Measurements from ENCODE around the gene MED16. TPM values are rescaled to one million over a fixed set of nuclear protein-coding genes. Genes with fewer than 3 reads are reported as not detected.

Gene MED16
- total and polyA plus RNA-seq, 2 experiments from 2014 or later, result 26.6 to 66.5 TPM

DNA sequence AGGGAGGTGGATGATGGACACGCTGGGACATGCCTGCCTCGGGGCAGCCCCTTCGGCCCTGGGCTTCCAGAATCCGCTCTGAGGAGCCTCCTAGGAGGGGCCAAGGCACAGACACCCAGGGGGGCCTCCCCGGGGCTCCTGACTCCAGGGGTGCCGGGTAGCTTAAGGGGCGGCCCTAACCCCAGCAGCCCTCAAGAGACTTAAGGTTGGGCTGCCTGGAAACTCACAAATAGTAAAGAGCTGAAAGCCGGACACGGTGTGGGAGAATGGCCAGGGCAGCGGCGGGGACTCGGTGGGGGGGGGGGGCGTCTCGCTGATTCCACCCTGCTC is 40.5 kb upstream of the MED16 start:
- WGBS, 2 experiments (ENCODE audit: low coverage in 1 of 2, low lambda C conversion rate in 2 of 2, missing lambda C conversion rate in 2 of 2), result 15 to 39% methylated on average over 9 to 14 of the region's 14 CpGs
- Histone ChIP-seq H3K79me2 (ENCODE audit: insufficient read depth) (peaks cover 69% of the 10 kb centered on the region), H3K9me2 (ENCODE audit: insufficient read depth) (no peaks in the 10 kb centered on the region), H3K4me1 (ENCODE audit: insufficient read depth) (peaks cover 27% of the 10 kb centered on the region), H4K20me1 (ENCODE audit: insufficient read depth) (no peaks in the 10 kb centered on the region), H3K9ac (peak overlapping the region; percentile 60), H3F3A (ENCODE audit: insufficient read depth) (no peaks in the 10 kb centered on the region), H3K4me3 (peak overlapping the region; percentile 61), H3K27me3 (replicated peaks; ENCODE audit: insufficient read depth) (no peaks in the 10 kb centered on the region), H3K36me3 (ENCODE audit: low read depth) (peaks cover 4% of the 10 kb centered on the region; the same call in 1 of the 2 replicates), H3K27ac (peak overlapping the region; percentile 64), H3K9me3 (ENCODE audit: low read depth) (no peaks in the 10 kb centered on the region), H2AFZ (no peak overlapping the region), H3K4me2 (ENCODE audit: unreplicated experiment) (peak overlapping the region; percentile 87)
- DNase-seq, result no peak
- TF ChIP-seq EZH2 (IDR thresholded peaks at IDR 0.05; ENCODE audit: insufficient read depth, poor library complexity, severe bottlenecking) (no peak), EZH2phosphoT487 (IDR thresholded peaks at IDR 0.05; ENCODE audit: insufficient read depth, low read depth) (no peak)
- in situ Hi-C loops (cut with MboI), result no loop called here

DNA sequence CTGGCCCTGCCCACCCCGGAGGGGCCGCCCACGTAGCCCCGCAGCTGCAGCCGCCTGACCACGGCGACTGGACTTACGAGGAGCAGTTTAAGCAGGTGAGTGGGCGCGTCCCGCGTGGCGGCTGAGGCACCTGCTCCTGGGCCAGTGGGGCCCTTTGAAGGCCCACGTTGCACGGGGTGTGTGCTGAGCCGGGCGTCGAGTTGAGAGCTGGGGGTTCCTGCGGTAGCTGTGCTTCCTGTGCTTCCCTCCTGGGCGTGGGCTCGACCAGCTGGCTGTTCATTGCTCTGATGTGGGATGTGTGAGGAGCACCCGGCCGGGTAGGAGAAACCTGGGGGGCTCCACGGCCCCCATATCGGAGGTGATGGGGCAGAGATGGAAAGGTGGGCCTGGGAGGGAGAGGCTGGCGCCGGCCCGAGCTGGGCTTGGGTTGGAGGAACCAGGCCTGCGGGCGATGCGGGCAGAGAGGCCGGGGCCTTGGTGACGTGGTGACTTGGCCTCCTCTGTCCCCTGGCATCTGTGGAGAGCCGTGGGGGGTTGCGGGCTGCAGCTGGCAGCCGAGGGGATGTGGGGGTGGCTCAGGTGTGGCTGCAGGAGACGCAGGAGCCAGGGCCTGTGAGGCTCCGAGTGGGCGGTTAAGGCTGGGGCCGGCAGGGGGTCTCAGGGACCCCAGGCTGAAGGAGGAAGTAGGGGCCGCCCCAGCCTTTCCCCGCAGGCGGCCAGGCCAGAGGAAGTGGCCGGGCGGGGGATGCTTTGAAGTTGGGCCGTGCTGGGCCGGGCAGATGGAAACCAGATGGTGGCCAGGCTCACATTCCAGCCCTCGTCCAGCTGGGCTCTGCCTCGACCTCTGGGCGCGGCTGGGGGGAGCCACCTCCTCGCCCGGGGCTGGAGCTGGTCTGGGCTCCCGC is 39.9 kb upstream of the MED16 start:
- peak overlapping the region; percentile 61 for H3K4me3 ChIP-seq
- peaks cover 4% of the 10 kb centered on the region; the same call in 1 of the 2 replicates for H3K36me3 ChIP-seq (ENCODE audit: low read depth)
- peaks cover 27% of the 10 kb centered on the region for H3K4me1 ChIP-seq (ENCODE audit: insufficient read depth)
- no peak for TF ChIP-seq EZH2phosphoT487 (IDR thresholded peaks at IDR 0.05; ENCODE audit: insufficient read depth, low read depth)
- H2AFZ ChIP-seq, result no peak overlapping the region
- 31 to 36% methylated on average over 37 to 52 of the region's 54 CpGs for WGBS, 2 experiments (ENCODE audit: low coverage in 1 of 2, low lambda C conversion rate in 2 of 2, missing lambda C conversion rate in 2 of 2)
- DNase-seq, result peak; percentile 97
- H3K79me2 ChIP-seq (ENCODE audit: insufficient read depth), result peaks cover 69% of the 10 kb centered on the region
- no peaks in the 10 kb centered on the region for H3F3A ChIP-seq (ENCODE audit: insufficient read depth)
- H3K27ac ChIP-seq, result peak overlapping the region; percentile 64
- peak overlapping the region; percentile 60 for H3K9ac ChIP-seq
- no peaks in the 10 kb centered on the region for H3K9me2 ChIP-seq (ENCODE audit: insufficient read depth)
- no peaks in the 10 kb centered on the region for H3K9me3 ChIP-seq (ENCODE audit: low read depth)
- peak overlapping the region; percentile 87 for H3K4me2 ChIP-seq (ENCODE audit: unreplicated experiment)
- no peaks in the 10 kb centered on the region for H3K27me3 ChIP-seq (replicated peaks; ENCODE audit: insufficient read depth)
- in situ Hi-C loops (cut with MboI), result no loop called here
- H4K20me1 ChIP-seq (ENCODE audit: insufficient read depth), result no peaks in the 10 kb centered on the region

DNA sequence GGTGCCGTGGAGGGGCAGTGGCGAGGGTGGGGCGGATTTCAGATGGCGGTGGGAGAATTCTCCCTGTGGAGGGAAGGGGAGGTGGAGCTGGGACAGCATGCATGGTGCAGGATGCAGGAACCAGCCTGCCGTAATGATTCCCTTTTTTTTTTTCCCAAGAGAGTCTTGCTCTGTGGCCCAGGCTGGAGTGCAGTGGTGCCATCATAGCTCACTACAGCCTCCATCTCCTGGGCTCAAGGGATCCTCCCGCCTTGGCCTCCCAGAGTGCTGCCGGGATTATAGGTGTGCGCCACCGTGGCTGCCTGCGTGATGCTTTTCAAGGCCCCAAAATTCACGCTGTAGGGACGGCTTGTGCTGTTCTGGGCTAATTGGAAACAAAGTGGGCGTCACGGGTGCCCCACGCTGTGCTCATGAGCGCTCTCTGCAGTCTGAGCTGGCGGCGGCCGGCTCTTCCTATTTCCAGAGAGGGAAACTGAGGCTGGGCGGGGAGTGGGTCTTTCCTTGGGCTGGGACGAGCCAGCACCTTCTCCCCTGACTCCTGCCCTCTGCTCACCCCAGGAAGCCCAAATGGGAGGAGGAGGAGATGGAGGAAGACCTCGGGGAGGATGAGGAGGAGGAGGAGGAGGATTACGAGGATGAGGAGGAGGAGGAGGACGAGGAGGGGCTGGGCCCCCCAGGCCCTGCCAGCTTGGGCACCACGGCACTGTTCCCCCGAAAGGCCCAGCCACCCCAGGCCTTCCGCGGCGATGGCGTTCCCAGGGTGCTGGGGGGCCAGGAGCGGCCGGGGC is 39.1 kb upstream of the MED16 start:
- H3K4me2 ChIP-seq (ENCODE audit: unreplicated experiment), result no peak overlapping the region
- 91 to 95% methylated on average over 21 to 32 of the region's 32 CpGs for WGBS, 2 experiments (ENCODE audit: low coverage in 1 of 2, low lambda C conversion rate in 2 of 2, missing lambda C conversion rate in 2 of 2)

DNA sequence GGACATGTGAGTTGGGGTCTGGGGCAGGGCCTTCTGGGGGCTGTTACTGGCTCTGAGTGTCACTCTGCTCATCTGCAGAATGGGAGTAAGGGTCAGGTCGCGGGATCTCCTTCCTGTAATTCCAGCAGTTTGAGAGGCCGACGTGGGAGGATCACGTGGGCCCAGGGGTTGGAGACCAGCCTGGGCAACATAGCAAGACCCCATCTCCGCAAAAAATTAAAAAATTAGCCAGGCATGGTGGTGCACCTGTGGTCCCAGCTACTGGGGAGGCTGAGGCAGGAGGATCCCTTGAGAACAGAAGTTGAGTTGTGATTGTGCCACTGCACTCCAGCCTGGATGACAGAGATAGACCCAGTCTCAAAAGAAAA is 36.9 kb upstream of the MED16 start:
- H3K9me3 ChIP-seq (ENCODE audit: low read depth), result no peaks in the 10 kb centered on the region
- no peak for DNase-seq
- no peak overlapping the region for H3K9ac ChIP-seq
- no peaks in the 10 kb centered on the region for H3K27me3 ChIP-seq (replicated peaks; ENCODE audit: insufficient read depth)
- no peak overlapping the region for H3K4me2 ChIP-seq (ENCODE audit: unreplicated experiment)
- H3K9me2 ChIP-seq (ENCODE audit: insufficient read depth), result no peaks in the 10 kb centered on the region
- H3K4me3 ChIP-seq, result no peak overlapping the region
- no peaks in the 10 kb centered on the region for H3F3A ChIP-seq (ENCODE audit: insufficient read depth)
- no peak overlapping the region for H2AFZ ChIP-seq
- TF ChIP-seq EZH2 (IDR thresholded peaks at IDR 0.05; ENCODE audit: insufficient read depth, poor library complexity, severe bottlenecking), result no peak
- no peak for TF ChIP-seq EZH2phosphoT487 (IDR thresholded peaks at IDR 0.05; ENCODE audit: insufficient read depth, low read depth)
- H3K27ac ChIP-seq, result no peak overlapping the region
- in situ Hi-C loops (cut with MboI), result no loop called here
- H3K36me3 ChIP-seq (ENCODE audit: low read depth), result 0 out of 2 replicates have a peak, but pooled peaks cover 4% of the 10 kb centered on the region
- WGBS, 2 experiments (ENCODE audit: low coverage in 1 of 2, low lambda C conversion rate in 2 of 2, missing lambda C conversion rate in 2 of 2), result 94 to 100% methylated on average over 3 to 6 of the region's 6 CpGs
- peaks cover 21% of the 10 kb centered on the region for H3K4me1 ChIP-seq (ENCODE audit: insufficient read depth)
- H3K79me2 ChIP-seq (ENCODE audit: insufficient read depth), result peaks cover 66% of the 10 kb centered on the region
- H4K20me1 ChIP-seq (ENCODE audit: insufficient read depth), result no peaks in the 10 kb centered on the region

More for the DNA sequence above, 39.1 kb upstream of the MED16 start:
- H3K4me1 ChIP-seq (ENCODE audit: insufficient read depth), result peaks cover 27% of the 10 kb centered on the region
- no peaks in the 10 kb centered on the region for H3K9me3 ChIP-seq (ENCODE audit: low read depth)
- no peak overlapping the region for H3K9ac ChIP-seq
- no peaks in the 10 kb centered on the region for H4K20me1 ChIP-seq (ENCODE audit: insufficient read depth)
- no peak overlapping the region for H3K4me3 ChIP-seq
- H2AFZ ChIP-seq, result no peak overlapping the region
- H3K79me2 ChIP-seq (ENCODE audit: insufficient read depth), result peaks cover 69% of the 10 kb centered on the region
- no peaks in the 10 kb centered on the region for H3K27me3 ChIP-seq (replicated peaks; ENCODE audit: insufficient read depth)
- H3K27ac ChIP-seq, result no peak overlapping the region
- in situ Hi-C loops (cut with MboI), result no loop called here
- DNase-seq, result no peak
- peaks cover 4% of the 10 kb centered on the region; the same call in 1 of the 2 replicates for H3K36me3 ChIP-seq (ENCODE audit: low read depth)
- TF ChIP-seq EZH2phosphoT487 (IDR thresholded peaks at IDR 0.05; ENCODE audit: insufficient read depth, low read depth) (no peak), EZH2 (IDR thresholded peaks at IDR 0.05; ENCODE audit: insufficient read depth, poor library complexity, severe bottlenecking) (no peak)
- H3K9me2 ChIP-seq (ENCODE audit: insufficient read depth), result no peaks in the 10 kb centered on the region
- H3F3A ChIP-seq (ENCODE audit: insufficient read depth), result no peaks in the 10 kb centered on the region
